Measurements from ENCODE around the gene MPHOSPH9. TPM values are rescaled to one million over a fixed set of nuclear protein-coding genes. Genes with fewer than 3 reads are reported as not detected.

The MPHOSPH9 gene
- total RNA-seq, 1 experiment from 2014 or later = 40.4 TPM

DNA sequence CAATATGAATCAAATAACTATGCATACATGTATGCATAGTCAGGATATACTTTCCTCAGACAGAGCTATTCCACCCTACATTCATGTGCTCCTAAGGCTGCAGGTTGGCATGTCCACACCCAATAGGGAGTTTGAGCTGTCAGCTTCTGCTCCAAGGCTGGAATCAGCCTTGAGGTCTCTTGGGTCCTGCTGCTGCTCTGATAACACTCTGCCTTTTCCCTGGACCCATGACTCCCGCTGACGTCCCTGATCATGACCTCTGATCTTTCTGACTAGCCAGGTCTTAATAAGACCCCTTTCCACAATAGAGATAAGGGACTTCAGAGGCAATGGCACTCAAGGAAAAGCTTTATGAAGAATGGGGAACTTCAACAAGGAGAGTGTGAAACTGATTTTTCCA is 87.7 kb downstream of the MPHOSPH9 start:
- no peaks in the 10 kb centered on the region for H3K27me3 Mint-ChIP-seq (ENCODE audit: insufficient read depth, unreplicated experiment)
- intact Hi-C loops (cut with micrococcal nuclease) = no loop called here
- BruUV-seq (replicated peaks) = no TSS peak
- ChIA-PET CTCF (no interaction called here), POLR2A (no interaction called here)
- H3K27ac Mint-ChIP-seq (ENCODE audit: low read depth, unreplicated experiment) = no peak overlapping the region
- peaks cover 6% of the 10 kb centered on the region for H3K36me3 Mint-ChIP-seq (ENCODE audit: insufficient read depth, unreplicated experiment)
- TF ChIP-seq, protein P1, sequence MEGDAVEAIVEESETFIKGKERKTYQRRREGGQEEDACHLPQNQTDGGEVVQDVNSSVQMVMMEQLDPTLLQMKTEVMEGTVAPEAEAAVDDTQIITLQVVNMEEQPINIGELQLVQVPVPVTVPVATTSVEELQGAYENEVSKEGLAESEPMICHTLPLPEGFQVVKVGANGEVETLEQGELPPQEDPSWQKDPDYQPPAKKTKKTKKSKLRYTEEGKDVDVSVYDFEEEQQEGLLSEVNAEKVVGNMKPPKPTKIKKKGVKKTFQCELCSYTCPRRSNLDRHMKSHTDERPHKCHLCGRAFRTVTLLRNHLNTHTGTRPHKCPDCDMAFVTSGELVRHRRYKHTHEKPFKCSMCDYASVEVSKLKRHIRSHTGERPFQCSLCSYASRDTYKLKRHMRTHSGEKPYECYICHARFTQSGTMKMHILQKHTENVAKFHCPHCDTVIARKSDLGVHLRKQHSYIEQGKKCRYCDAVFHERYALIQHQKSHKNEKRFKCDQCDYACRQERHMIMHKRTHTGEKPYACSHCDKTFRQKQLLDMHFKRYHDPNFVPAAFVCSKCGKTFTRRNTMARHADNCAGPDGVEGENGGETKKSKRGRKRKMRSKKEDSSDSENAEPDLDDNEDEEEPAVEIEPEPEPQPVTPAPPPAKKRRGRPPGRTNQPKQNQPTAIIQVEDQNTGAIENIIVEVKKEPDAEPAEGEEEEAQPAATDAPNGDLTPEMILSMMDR (IDR thresholded peaks at IDR 0.05; ENCODE audit: unreplicated experiment) = no peak
- DNase-seq (ENCODE audit: unreplicated experiment) = no peak
- H3K9me3 Mint-ChIP-seq (ENCODE audit: unreplicated experiment) = no peaks in the 10 kb centered on the region
- H3K4me1 Mint-ChIP-seq (ENCODE audit: insufficient read depth, unreplicated experiment) = peaks cover 11% of the 10 kb centered on the region
- H3K4me3 Mint-ChIP-seq (ENCODE audit: unreplicated experiment) = no peak overlapping the region

- BruUV-seq (replicated peaks) = no TSS peak
These were observed 89.0 kb downstream of the MPHOSPH9 start for GRCh38 chr12:123143736-123144461.

GRCh38 chr12:123142921-123143735 is 89.8 kb downstream of the MPHOSPH9 start:
- Mint-ChIP-seq H3K4me3 (ENCODE audit: unreplicated experiment) (no peak overlapping the region), H3K27me3 (ENCODE audit: insufficient read depth, unreplicated experiment) (no peaks in the 10 kb centered on the region), H3K4me1 (ENCODE audit: insufficient read depth, unreplicated experiment) (peaks cover 21% of the 10 kb centered on the region), H3K9me3 (ENCODE audit: unreplicated experiment) (no peaks in the 10 kb centered on the region), H3K36me3 (ENCODE audit: insufficient read depth, unreplicated experiment) (peaks cover 5% of the 10 kb centered on the region), H3K27ac (ENCODE audit: low read depth, unreplicated experiment) (no peak overlapping the region)
- ChIA-PET POLR2A (interaction anchor here (0.6 to 1.1 kb wide), 4 partner anchors 9 to 90 kb away, joined by 3 to 4 read pairs (median 4); partner anchors contain the start of gene MTRFR), CTCF (interaction anchor here (0.7 kb wide), 1 partner anchor 100 kb away, joined by 3 read pairs; no protein-coding TSS in a partner anchor)
- TF ChIP-seq, protein P1 (IDR thresholded peaks at IDR 0.05; ENCODE audit: unreplicated experiment) = no peak
- no peak for DNase-seq (ENCODE audit: unreplicated experiment)
- intact Hi-C loops (cut with micrococcal nuclease) = loop anchor here (5.0 kb wide), 1 partner anchor 56 kb away; no protein-coding TSS in a partner anchor
- no TSS peak for BruUV-seq (replicated peaks)

More at GRCh38 chr12:123143736-123144461, 89.0 kb downstream of the MPHOSPH9 start:
- Mint-ChIP-seq H3K36me3 (ENCODE audit: insufficient read depth, unreplicated experiment) (peaks cover 5% of the 10 kb centered on the region), H3K27ac (ENCODE audit: low read depth, unreplicated experiment) (no peak overlapping the region), H3K9me3 (ENCODE audit: unreplicated experiment) (no peaks in the 10 kb centered on the region), H3K27me3 (ENCODE audit: insufficient read depth, unreplicated experiment) (no peaks in the 10 kb centered on the region), H3K4me1 (ENCODE audit: insufficient read depth, unreplicated experiment) (peaks cover 21% of the 10 kb centered on the region), H3K4me3 (ENCODE audit: unreplicated experiment) (no peak overlapping the region)
- CTCF ChIA-PET = interaction anchor here (0.7 kb wide), 1 partner anchor 101 kb away, joined by 3 read pairs; no protein-coding TSS in a partner anchor
- POLR2A ChIA-PET = interaction anchor here (0.7 to 1.1 kb wide), 3 partner anchors 9 to 90 kb away, joined by 3 to 4 read pairs (median 4); partner anchors contain the start of gene MTRFR
- intact Hi-C loops (cut with micrococcal nuclease) = loop anchor here (5.0 kb wide), 1 partner anchor 57 kb away; no protein-coding TSS in a partner anchor
- DNase-seq (ENCODE audit: unreplicated experiment) = no peak
- TF ChIP-seq, protein P1 (IDR thresholded peaks at IDR 0.05; ENCODE audit: unreplicated experiment) = no peak

DNA sequence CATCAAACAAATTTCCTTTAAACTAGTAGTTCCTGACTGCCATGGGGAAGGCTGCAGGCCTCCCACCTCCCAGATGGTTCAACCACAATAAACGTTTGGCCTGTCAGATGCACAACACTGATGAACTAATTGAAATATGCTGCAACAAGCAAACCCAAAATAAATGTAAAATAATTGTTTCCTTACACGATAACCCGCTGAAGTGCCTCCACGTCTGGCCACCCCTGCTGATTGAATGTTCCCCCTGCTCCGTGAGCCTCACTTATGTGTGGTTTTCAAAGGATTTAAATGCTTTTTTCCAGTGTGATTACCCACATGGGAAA is 90.5 kb downstream of the MPHOSPH9 start:
- Mint-ChIP-seq H3K9me3 (ENCODE audit: unreplicated experiment) (no peaks in the 10 kb centered on the region), H3K36me3 (ENCODE audit: insufficient read depth, unreplicated experiment) (peaks cover 7% of the 10 kb centered on the region), H3K4me3 (ENCODE audit: unreplicated experiment) (no peak overlapping the region), H3K4me1 (ENCODE audit: insufficient read depth, unreplicated experiment) (peaks cover 21% of the 10 kb centered on the region), H3K27me3 (ENCODE audit: insufficient read depth, unreplicated experiment) (no peaks in the 10 kb centered on the region), H3K27ac (ENCODE audit: low read depth, unreplicated experiment) (no peak overlapping the region)
- DNase-seq (ENCODE audit: unreplicated experiment) = no peak
- POLR2A ChIA-PET = interaction anchor here (0.6 to 1.1 kb wide), 3 partner anchors 11 to 91 kb away, joined by 3 to 5 read pairs (median 3); partner anchors contain the start of gene MTRFR
- TF ChIP-seq, protein P1 (IDR thresholded peaks at IDR 0.05; ENCODE audit: unreplicated experiment) = no peak
- BruUV-seq (replicated peaks) = no TSS peak
- CTCF ChIA-PET = no interaction called here
- intact Hi-C loops (cut with micrococcal nuclease) = loop anchor here (5.0 kb wide), 1 partner anchor 55 kb away; no protein-coding TSS in a partner anchor

All from MCF 10A (cell line).